Immature natural killer cell (primary cell): ENCODE results near the gene EMCN. TPM values are rescaled to one million over a fixed set of nuclear protein-coding genes. Genes with fewer than 3 reads are reported as not detected.
"Not testable (repeated sequence)": the region's sequence is repeated elsewhere in the genome, so short reads cannot be mapped to it uniquely, and the experiment has no call there.

Experiments used
- DNase-seq, 3 donors: peaks; one replicate each; pipeline ENCODE4 v3.0.0; 2022; ENCODE audit warnings: mixed read lengths in 1 of 3
- H3K27ac Mint-ChIP-seq, 6 donors: one replicate each; pipeline ENCODE4 v1.8.0; 2020; ENCODE audit warnings: mixed read lengths in 6 of 6, mild to moderate bottlenecking in 5 of 6, inconsistent platforms in 4 of 6, moderate library complexity in 3 of 6
- H3K27me3 Mint-ChIP-seq, 3 donors: one replicate each; pipeline ENCODE4 v1.8.0; 2020 to 2021; ENCODE audit warnings: low read depth in 3 of 3, mild to moderate bottlenecking in 3 of 3, mixed read lengths in 3 of 3, moderate library complexity in 3 of 3, inconsistent platforms in 1 of 3
- H3K36me3 Mint-ChIP-seq, 3 donors: one replicate each; pipeline ENCODE4 v1.8.0; 2020; ENCODE audit warnings: mixed read lengths in 3 of 3, inconsistent platforms in 2 of 3, mild to moderate bottlenecking in 2 of 3
- H3K4me1 Mint-ChIP-seq, 2 donors: one replicate each; pipeline ENCODE4 v1.8.0; 2020; ENCODE audit warnings: inconsistent platforms in 2 of 2, mild to moderate bottlenecking in 2 of 2, mixed read lengths in 2 of 2, moderate library complexity in 1 of 2
- H3K4me3 Mint-ChIP-seq, 5 donors: one replicate each; pipeline ENCODE4 v1.8.0; 2020; ENCODE audit warnings: mild to moderate bottlenecking in 5 of 5, mixed read lengths in 5 of 5, inconsistent platforms in 3 of 5, moderate library complexity in 3 of 5
- H3K9me3 Mint-ChIP-seq, 6 donors: one replicate each; pipeline ENCODE4 v1.8.0; 2020; ENCODE audit warnings: mild to moderate bottlenecking in 6 of 6, mixed read lengths in 6 of 6, inconsistent platforms in 4 of 6, moderate library complexity in 3 of 6
- polyA plus RNA-seq, 3 donors: library from polyadenylated mRNA; unstranded; fragments of 300-500 nt; fragmentation: Illumina TruSeq; gene quantifications; one replicate each; pipeline ENCODE4 v1.2.3, GENCODE V29; 2021

Gene EMCN
- polyA plus RNA-seq, 3 donors from 2014 or later: not detected

DNA sequence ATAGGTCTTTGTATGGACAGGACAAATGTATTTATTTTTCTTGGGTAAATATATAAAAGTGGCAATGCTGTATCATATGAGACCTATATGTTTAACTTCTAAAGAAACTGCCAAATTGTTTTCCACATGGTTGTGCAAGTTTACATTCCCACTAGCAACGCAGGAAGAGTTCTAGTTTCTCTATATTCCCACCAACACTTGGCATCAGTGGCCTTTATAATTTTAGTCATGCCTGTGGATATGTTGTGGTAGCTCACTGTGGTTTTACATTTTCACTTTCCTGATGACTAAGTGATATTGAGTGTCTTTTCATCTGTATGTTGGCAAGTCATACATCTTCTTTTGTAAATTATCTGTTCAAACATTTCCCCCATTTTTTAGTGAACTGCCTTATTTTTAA is 126.0 kb downstream of the EMCN start:
- DNase-seq: no peak
- H3K27me3 Mint-ChIP-seq: peaks cover 0 to 2% (median 0%) of the 10 kb centered on the region in 3 donors
- H3K4me3 Mint-ChIP-seq: no peak overlapping the region
- H3K36me3 Mint-ChIP-seq: no peaks in the 10 kb centered on the region
- no peak overlapping the region for H3K27ac Mint-ChIP-seq
- H3K9me3 Mint-ChIP-seq: no peaks in the 10 kb centered on the region
- H3K4me1 Mint-ChIP-seq: peaks cover 0 to 6% of the 10 kb centered on the region in 2 donors

DNA sequence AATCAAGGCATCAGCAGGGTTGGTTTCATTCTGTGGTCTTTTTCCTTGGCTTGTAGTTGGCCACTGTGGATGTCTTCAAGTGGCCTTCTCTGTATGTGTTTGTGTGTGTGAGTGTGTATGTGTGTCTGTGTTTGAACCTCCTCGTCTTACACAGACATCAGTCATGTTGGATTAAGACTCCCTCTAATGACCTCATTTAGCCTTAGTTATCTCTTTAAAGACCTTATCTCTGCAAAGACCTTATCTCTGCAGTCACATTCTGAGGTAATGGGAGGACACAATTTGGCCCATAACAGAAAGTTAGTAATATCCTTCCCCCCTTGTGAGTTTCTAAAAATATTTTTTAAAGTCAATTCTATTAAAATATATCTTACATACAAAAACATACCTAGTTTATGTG is 126.7 kb downstream of the EMCN start:
- Mint-ChIP-seq H3K9me3 (no peaks in the 10 kb centered on the region), H3K4me1 (peaks cover 0 to 6% of the 10 kb centered on the region in 2 donors), H3K4me3 (no peak overlapping the region), H3K36me3 (no peaks in the 10 kb centered on the region), H3K27me3 (peaks cover 0 to 2% (median 0%) of the 10 kb centered on the region in 3 donors), H3K27ac (no peak overlapping the region)
- DNase-seq: no peak

DNA sequence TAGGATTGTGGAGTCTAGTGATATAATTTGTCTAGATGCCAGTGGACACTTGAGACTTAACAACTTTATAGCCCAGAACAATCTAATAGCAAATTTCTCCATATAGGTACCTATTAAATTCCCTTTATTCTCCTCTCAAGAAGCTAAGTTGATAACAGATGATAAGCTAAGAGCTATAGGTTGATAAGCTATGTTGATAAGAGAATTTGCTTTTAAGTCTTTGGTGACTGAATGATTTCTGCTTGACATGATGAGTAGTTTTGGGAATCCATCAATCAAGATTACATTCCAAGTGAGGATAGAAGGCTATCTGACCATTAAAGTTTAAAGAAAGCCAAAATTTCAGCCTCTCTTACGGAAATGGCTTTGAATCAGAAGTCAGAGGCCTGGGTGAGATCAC is 131.6 kb downstream of the EMCN start:
- Mint-ChIP-seq H3K4me3 (no peak overlapping the region), H3K4me1 (no peaks in the 10 kb centered on the region), H3K27ac (no peak overlapping the region), H3K9me3 (peaks cover 0 to 4% (median 0%) of the 10 kb centered on the region in 6 donors), H3K36me3 (no peaks in the 10 kb centered on the region), H3K27me3 (no peaks in the 10 kb centered on the region)
- no peak for DNase-seq

DNA sequence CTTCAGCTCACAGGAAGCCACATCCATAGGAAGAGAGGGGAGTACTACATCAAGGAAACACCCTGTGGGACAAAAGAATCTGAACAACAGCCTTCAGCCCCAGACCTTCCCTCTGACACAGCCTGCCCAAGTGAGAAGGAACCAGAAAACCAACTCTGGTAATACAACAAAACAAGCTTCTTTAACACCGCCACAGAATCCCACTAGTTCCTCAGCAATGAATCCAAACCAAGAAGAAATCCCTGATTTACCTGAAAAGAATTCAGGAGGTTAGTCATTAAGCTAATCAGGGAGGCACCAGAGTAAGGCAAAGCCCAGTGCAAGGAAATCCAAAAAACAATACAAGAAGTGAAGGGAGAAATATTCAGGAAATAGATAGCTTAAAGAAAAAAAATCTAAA is 137.4 kb downstream of the EMCN start:
- H3K27me3 Mint-ChIP-seq, H3K4me3 Mint-ChIP-seq, H3K36me3 Mint-ChIP-seq, H3K27ac Mint-ChIP-seq, H3K4me1 Mint-ChIP-seq, DNase-seq: not testable (repeated sequence)
- peaks cover 2 to 12% (median 4%) of the 10 kb centered on the region in 6 donors for H3K9me3 Mint-ChIP-seq

DNA sequence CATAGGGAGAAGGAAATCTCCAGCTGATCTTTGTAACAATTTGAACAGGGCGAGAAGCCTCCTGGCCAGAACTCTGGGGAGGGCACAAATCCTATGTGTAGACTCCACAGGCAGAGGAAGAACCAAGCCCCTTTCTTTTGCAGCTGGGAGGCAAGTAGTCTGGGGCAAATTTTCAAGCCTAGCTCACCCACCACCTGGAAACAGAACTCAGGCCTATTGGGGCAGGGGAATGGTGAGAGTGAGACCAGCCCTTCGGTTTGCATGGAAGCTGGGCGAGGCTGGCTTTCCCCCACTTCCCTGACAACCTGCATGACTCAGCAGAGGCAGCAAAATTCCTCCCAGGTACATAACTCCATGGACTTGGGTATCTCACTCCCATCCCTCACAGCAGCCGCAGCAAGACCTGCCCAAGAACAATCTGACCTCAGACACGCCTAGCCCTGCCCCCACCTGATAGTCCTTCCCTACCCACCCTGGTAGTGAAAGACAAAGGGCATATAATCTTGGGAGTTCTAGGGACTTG is 138.2 kb downstream of the EMCN start:
- Mint-ChIP-seq H3K4me3 (no peak overlapping the region), H3K27ac (no peak overlapping the region), H3K27me3 (peaks cover 0 to 2% (median 2%) of the 10 kb centered on the region in 3 donors), H3K36me3 (peaks cover 0 to 8% (median 0%) of the 10 kb centered on the region in 3 donors), H3K9me3 (peaks cover 2 to 12% (median 4%) of the 10 kb centered on the region in 6 donors), H3K4me1 (no peaks in the 10 kb centered on the region)
- DNase-seq: no peak

DNA sequence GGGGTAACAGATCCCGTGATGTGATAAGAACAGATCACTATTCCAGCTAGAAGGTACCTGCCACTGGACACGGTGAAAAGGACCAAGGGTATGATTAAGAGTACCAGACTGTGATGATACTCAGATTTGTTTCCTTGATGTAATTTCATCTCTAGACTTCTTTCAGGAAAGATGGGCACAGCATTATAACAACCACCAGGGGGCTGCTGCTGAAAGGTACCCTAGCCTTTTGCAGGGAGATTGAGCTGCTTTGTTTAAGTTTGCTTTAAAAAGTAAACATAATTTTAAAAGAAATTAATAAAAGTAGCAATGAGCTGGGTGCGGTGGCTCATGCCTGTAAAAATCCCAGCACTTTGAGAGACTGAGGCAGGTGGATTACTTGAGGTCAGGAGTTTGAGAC is 145.4 kb downstream of the EMCN start:
- Mint-ChIP-seq H3K27ac (no peak overlapping the region), H3K4me3 (no peak overlapping the region), H3K4me1 (no peaks in the 10 kb centered on the region), H3K27me3 (no peaks in the 10 kb centered on the region), H3K36me3 (no peaks in the 10 kb centered on the region), H3K9me3 (peaks cover 0 to 4% (median 0%) of the 10 kb centered on the region in 6 donors)
- no peak for DNase-seq

DNA sequence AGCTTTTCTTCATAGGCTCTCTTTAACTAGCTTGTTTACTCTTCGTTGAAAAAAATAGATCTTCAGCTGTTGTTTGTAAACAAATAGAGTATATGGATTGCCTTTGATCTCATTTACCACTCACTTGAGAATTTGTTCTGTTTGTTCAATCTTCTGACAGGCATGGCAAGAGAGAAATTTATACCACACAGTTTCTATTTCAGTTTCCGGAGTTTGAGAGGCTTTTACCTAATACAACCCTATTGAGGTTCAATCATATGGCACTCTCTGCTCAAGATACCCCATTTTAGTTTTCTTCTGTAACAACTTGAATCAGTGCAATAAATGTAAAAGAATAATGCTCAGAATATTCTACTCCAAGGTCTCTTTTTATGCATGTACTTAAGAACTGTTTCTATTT is 148.0 kb downstream of the EMCN start:
- Mint-ChIP-seq H3K36me3 (no peaks in the 10 kb centered on the region), H3K4me1 (no peaks in the 10 kb centered on the region), H3K27ac (no peak overlapping the region), H3K4me3 (no peak overlapping the region), H3K27me3 (no peaks in the 10 kb centered on the region), H3K9me3 (no peaks in the 10 kb centered on the region)
- DNase-seq: no peak

DNA sequence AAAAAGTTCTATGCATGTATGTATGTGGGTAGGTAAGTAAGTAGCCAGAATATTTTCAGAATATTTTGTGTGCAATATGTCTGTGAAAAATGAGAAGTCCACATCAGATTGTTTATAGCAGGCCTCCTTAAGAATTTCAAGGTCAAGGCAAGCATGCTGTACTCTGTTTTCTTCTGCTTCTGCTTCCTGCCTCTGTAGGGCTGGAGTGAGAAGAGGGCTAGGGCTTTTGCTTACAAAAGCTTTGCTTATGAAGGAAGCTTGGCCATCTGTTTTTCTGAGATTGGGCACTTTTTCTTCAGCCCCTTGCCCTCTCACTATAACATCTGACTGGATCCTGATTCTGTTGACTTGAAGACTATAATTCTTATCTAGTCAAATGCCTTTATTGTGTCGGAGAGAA is 150.4 kb downstream of the EMCN start:
- no peak overlapping the region for H3K27ac Mint-ChIP-seq
- no peaks in the 10 kb centered on the region for H3K36me3 Mint-ChIP-seq
- H3K9me3 Mint-ChIP-seq: no peaks in the 10 kb centered on the region
- H3K27me3 Mint-ChIP-seq: peaks cover 0 to 2% (median 0%) of the 10 kb centered on the region in 3 donors
- no peak for DNase-seq
- H3K4me3 Mint-ChIP-seq: no peak overlapping the region
- H3K4me1 Mint-ChIP-seq: no peaks in the 10 kb centered on the region

DNA sequence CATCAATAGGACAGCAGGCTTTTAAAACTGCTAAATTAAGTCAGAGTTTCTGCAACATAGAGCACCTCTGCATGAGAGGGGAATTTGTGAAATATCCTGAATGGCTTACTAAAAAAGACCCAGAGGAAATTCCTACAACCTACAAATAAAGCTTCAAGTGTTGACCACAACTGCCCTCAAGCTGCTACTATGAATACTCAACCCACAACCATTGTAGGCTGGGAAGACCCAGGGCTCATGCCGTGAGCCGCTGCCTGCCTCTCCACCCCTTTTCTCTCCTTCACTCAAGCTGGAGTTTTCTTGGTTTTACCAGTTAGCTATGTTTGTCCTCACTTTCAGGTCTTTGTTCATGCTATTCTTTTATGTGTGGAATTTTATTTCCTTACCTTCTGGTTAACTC is 151.6 kb downstream of the EMCN start:
- no peak overlapping the region for H3K27ac Mint-ChIP-seq
- no peak for DNase-seq
- H3K4me3 Mint-ChIP-seq: no peak overlapping the region
- H3K4me1 Mint-ChIP-seq: no peaks in the 10 kb centered on the region
- H3K9me3 Mint-ChIP-seq: no peaks in the 10 kb centered on the region
- no peaks in the 10 kb centered on the region for H3K36me3 Mint-ChIP-seq
- peaks cover 0 to 2% (median 0%) of the 10 kb centered on the region in 3 donors for H3K27me3 Mint-ChIP-seq

DNA sequence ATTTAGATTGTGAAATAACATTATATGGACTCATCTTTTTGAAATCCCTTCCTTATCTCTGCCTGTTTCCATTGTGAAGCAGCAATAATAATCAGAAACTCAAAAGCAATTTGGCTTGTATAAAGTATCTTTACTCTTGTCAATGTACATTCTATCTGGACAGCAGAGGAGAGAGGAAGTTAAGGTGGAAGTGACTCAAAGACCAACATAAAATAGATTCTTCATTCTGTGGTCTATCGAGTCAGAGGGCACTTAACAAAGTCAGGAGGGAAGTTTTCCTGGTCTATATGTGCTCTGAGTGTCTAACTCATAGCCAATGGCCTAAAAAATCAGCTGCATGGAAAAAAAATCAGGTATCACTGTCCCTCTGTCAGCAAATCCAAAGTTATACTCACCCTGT is 155.5 kb downstream of the EMCN start:
- Mint-ChIP-seq H3K27me3 (peaks cover 4 to 5% (median 4%) of the 10 kb centered on the region in 3 donors), H3K9me3 (peaks cover 0 to 17% (median 3%) of the 10 kb centered on the region in 6 donors), H3K4me1 (no peaks in the 10 kb centered on the region), H3K4me3 (no peak overlapping the region), H3K36me3 (no peaks in the 10 kb centered on the region), H3K27ac (no peak overlapping the region)
- DNase-seq: no peak

DNA sequence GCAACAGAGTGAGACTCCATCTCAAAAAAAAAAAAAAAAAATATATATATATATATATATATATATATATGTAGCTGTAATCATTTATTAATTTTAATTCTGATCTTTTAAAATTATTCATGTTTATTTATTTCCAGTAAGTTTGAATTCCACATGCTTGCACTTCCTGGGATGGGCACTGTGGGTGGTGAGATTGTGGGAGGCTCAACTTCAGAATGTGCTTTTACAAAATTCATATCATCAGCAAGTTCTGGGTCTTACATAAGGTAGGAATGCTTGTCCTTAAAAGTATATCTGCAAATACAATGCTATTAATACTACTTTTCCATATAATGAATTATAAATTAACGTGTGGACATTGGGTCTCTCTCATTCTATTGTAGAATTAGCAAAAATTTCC is 156.5 kb downstream of the EMCN start:
- Mint-ChIP-seq H3K27me3 (peaks cover 5 to 6% (median 5%) of the 10 kb centered on the region in 3 donors), H3K27ac (no peak overlapping the region), H3K9me3 (peaks cover 0 to 25% (median 8%) of the 10 kb centered on the region in 6 donors), H3K4me1 (no peaks in the 10 kb centered on the region), H3K36me3 (no peaks in the 10 kb centered on the region), H3K4me3 (no peak overlapping the region)
- no peak for DNase-seq

DNA sequence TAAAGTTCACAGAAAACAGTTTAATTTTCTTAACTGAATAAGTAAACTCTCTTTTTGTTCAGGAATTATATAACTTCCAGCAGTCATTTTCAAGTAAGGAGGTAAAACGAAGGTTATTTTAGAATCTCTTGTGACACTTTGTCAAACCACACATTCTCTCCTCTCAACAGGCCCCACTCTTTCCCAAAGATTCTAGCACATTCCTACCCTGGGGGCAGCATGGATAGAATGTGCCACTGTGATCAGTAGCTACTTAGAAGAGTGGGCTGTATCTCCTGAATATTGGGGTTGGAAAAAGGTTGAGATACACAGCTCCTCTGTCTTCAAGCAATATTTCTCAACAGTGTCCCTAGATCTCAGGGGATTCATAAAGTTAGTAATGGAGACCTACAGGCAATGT is 157.6 kb downstream of the EMCN start:
- H3K36me3 Mint-ChIP-seq: no peaks in the 10 kb centered on the region
- H3K4me3 Mint-ChIP-seq: no peak overlapping the region
- H3K4me1 Mint-ChIP-seq: no peaks in the 10 kb centered on the region
- peaks cover 5 to 9% (median 5%) of the 10 kb centered on the region in 3 donors for H3K27me3 Mint-ChIP-seq
- no peak for DNase-seq
- peaks cover 0 to 26% (median 8%) of the 10 kb centered on the region in 6 donors for H3K9me3 Mint-ChIP-seq
- no peak overlapping the region for H3K27ac Mint-ChIP-seq

DNA sequence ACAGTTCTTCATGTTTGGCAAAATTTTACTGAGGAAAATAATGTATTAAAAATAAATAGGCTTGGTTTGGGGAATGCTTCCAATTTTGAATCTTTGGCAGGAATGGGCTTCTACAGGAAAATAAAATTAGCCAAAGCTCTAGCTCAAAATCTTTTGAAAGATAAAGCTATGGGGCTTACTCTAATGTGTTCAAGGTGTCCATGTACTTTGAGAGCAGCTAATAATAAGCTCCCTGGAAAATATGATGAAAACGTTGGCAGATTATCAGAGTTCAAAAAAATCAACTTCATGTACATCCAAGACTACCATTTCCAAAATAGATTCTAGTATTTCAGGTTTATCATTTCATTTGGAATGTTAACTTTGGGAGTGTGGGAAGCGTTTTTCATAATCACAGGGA is 158.4 kb downstream of the EMCN start:
- no peak for DNase-seq
- Mint-ChIP-seq H3K27me3 (peaks cover 5 to 7% (median 5%) of the 10 kb centered on the region in 3 donors), H3K9me3 (peaks cover 0 to 26% (median 8%) of the 10 kb centered on the region in 6 donors), H3K36me3 (no peaks in the 10 kb centered on the region), H3K4me3 (no peak overlapping the region), H3K27ac (no peak overlapping the region), H3K4me1 (no peaks in the 10 kb centered on the region)

DNA sequence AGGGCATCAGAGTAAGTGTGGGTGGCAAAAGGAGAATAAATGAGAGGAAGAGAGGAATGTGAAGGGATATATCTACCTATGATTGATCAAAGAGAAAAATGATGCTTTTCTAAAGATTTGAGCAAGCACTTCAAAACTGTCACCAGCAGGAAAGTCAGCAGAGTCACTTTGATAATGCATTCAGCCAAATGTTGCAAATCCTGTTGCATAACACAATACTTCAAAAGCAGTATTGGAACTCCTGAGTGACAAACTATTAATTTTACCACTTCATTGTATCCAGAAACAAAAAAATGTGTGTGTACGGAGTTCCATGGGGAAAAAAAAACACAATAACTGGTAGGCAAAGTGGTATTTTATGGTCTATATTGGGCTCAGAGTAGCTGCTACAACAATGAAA is 160.3 kb downstream of the EMCN start:
- Mint-ChIP-seq H3K4me1 (no peaks in the 10 kb centered on the region), H3K36me3 (no peaks in the 10 kb centered on the region), H3K27me3 (peaks cover 7% of the 10 kb centered on the region in 3 donors), H3K27ac (no peak overlapping the region), H3K4me3 (no peak overlapping the region), H3K9me3 (peaks cover 0 to 26% (median 8%) of the 10 kb centered on the region in 6 donors)
- no peak for DNase-seq

DNA sequence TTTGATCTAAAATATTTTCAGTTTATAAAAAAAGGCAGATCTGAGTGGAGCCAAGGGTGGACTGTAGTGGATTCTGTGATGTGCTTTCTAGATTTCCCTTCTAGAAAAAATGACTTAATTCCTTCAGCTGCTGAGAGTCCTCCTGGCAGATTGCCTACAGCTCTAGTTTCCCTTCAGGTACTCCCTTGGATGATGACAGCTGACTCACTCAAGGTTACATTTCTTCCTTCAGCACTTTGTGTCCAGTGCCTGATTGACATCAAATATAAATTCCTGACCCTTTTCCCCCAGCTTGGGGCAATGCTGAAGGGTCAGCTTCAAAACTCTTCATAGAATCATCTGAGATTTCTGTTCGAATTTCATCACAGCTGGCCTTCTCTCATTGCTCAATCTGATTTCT is 161.7 kb downstream of the EMCN start:
- Mint-ChIP-seq H3K4me3 (no peak overlapping the region), H3K36me3 (no peaks in the 10 kb centered on the region), H3K9me3 (peaks cover 0 to 26% (median 10%) of the 10 kb centered on the region in 6 donors), H3K27me3 (peaks cover 7 to 12% (median 7%) of the 10 kb centered on the region in 3 donors), H3K4me1 (no peaks in the 10 kb centered on the region), H3K27ac (no peak overlapping the region)
- DNase-seq: no peak
